GM21360 (cell line): ENCODE data around the gene PIP5K1C.
"Not testable (repeated sequence)": the region's sequence is repeated elsewhere in the genome, so short reads cannot be mapped to it uniquely, and the experiment has no call there.

ENCODE experiments used
- ATAC-seq: cut with Tn5 transposase; IDR thresholded peaks from one replicate; pipeline ENCODE4 v1.9.1; 2021; ENCODE audit warnings: mild to moderate bottlenecking, moderate library complexity; ENCODE audit not compliant: unreplicated experiment

The PIP5K1C gene

GRCh38 chr19:3678188-3678587 lies 22.1 kb downstream of the PIP5K1C start:
- no peak for ATAC-seq

DNA sequence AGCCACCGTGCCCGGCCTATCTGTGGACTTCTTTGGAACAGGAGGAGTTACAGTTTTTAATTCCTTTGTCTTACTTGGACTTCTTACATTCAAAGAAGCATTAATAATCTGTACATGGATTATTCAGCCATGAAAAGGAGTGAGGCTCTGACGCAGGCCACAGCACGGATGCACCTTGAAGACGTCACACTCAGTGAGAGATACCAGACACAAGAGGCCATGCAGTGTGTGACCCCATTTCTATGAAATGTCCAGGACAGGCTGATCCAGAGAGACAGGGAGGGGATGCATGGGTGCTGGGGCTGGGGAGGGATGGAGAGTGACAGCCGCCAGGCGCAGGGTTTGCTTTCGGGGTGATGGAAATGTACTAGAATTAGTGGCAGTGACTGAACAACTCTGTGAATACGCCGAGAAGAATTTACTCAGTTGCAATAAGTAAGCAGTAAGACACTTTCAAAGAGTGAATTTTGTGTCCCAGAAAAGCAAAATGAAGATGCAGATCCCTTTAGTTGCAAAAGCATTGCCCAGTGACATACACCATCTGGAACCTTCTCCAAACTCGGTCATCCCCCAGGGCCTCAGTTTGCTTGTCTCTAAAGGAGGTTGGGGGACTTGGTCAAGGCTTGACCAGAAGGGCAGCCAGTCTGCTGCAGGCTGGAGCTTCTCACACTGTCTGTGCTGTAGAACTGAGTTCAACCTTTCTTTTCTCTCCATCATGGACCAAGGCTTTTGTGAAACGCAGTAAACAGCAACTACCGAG lies 25.3 kb downstream of the PIP5K1C start:
- no peak for ATAC-seq

GRCh38 chr19:3673506-3674439 lies 26.5 kb downstream of the PIP5K1C start:
- no peak for ATAC-seq

DNA sequence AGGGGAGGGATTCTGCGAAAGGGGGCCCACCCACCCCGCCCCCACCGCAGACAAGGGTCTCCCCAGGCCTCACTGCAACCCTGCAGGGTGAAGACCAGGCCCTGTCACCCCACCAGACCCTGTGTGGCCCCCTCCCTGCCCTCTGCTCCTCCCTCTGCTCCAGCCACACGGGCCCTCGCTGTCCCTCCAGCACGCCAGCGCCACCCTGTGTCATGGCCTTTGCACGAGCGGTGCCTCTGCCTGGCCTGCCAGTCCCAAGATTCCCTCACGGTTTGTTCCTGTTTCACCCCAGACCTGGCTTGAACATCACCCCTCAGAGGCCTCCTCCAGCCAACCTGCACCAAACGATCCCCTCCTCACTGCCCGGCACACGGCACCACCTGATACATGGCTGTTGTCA lies 27.3 kb downstream of the PIP5K1C start:
- no peak for ATAC-seq

- no peak for ATAC-seq
These were observed 27.7 kb downstream of the PIP5K1C start for GRCh38 chr19:3672575-3672948.

DNA sequence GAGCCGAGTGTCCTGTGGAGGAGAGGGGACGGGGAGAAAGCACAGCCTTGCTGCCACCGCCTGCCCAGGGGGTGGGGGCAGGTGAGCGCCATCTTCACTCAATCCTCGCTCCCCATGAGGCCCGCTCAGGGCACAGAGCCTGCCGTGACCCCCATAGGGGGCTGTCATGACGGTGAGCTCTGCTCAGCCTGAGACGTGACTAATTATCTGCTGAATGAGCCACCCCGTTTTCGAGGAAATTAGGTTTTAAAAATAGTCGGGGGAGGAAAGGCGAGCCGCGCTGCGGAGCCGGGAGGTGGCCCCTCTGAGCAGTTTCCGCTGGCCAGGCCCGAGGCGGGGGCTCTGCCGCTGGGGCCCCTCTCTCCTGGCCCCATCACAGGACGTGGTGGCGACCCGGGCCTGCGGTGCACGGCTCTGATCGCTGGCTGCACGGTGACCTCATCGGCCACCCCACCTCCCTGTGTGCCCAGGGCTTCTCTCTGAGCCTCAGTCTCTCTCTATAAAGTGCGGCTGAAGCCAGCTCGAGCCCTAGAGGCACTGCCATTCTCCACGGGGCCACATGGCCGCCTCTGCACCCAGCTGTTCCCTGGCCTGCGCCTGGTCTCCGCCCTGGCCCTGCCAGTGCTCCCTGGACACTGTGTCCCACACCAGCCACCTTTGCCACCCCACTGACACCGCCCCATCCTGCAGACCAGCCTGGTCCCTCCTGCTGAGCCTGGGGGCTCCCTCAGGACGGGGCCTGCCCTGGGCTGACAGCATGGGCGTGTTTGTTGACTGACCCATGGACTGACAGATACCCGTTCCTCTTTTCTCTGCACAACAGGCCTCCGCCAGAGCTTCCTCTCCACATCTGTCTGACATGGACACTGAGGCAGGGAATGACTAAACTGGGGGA lies 28.3 kb downstream of the PIP5K1C start:
- ATAC-seq = no peak

DNA sequence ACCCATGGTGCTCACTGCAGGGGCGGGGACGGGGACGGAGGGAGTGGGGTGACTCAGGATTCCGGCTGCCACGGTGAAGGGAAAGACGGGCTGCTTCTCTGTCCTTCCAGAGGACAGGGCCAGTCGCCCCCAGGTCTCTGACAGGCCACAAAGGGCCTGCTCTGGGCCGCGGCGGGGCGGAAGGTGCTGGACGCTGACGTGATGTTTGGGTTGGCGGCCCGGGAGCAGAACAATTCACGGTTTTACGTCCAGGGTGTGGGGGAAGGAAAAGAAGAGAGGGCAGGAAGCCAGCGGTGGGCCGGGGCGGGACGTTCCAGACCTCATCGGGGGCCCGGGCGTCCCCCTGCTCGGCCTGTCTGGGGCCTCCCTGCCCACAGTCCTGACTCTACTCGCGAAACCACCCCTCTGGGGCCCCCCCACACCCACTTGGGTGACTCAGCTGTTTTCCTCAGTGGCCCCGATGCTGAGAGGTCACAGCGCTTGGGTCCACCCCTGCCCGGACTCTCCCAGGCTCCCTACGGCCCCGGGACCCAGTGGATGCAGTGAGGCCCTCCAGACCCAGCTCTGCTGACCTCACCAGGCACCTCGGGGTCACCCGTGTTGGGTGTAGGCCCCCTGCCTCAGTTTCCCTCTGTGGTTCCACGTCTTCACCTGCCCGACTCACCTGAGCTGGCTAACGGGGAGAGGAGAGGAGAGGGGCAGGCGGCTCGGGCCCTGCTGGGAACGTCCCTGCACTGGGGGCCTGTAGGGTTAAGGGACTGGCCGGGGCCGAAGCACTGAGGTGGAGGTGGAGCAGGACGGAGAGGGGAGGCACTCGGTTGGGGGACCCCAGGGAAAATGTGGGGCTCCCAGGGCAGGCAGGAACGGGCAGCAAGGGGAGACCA lies 29.2 kb downstream of the PIP5K1C start:
- no peak for ATAC-seq

DNA sequence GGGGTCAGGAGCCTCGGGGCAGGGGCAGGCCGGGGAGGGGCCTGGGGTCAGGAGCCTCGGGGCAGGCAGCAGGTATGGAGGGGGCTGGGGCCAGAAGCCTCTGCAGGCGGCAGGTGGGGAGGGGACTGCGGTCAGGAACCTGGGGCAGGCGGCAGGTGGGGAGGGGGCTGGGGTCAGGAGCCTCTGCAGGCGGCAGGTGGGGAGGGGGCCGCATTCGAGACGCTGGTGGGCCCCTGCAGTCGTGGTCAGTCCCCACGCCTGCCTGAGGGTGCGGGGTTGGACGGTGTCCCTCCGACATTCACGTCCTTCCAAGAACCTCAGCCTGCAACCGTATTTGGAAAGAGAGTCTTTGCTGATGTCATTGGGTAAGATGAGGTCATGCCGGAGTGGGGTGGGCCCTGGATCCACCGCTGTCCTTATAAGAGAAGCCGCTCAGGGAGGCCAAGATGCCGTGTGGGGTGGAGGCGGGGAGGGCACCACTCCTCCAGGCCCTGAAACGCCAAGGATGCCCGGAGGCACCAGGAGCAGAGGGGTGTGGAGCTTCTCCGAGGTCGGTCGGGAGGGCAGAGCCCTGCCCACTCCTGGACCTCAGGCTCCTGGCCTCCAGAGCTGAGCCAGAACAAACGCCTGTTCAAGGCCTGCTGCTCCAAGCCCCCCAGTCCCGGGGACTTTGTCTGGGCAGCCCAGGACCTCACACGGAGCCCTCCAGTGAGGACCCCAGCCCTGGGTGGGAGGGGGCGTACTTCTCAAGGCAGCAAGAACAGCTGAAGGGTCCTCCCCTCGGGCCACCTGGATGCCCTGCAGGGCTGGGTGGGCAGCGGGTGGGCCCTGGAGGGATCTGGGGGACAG lies 30.1 kb downstream of the PIP5K1C start:
- ATAC-seq = no peak

DNA sequence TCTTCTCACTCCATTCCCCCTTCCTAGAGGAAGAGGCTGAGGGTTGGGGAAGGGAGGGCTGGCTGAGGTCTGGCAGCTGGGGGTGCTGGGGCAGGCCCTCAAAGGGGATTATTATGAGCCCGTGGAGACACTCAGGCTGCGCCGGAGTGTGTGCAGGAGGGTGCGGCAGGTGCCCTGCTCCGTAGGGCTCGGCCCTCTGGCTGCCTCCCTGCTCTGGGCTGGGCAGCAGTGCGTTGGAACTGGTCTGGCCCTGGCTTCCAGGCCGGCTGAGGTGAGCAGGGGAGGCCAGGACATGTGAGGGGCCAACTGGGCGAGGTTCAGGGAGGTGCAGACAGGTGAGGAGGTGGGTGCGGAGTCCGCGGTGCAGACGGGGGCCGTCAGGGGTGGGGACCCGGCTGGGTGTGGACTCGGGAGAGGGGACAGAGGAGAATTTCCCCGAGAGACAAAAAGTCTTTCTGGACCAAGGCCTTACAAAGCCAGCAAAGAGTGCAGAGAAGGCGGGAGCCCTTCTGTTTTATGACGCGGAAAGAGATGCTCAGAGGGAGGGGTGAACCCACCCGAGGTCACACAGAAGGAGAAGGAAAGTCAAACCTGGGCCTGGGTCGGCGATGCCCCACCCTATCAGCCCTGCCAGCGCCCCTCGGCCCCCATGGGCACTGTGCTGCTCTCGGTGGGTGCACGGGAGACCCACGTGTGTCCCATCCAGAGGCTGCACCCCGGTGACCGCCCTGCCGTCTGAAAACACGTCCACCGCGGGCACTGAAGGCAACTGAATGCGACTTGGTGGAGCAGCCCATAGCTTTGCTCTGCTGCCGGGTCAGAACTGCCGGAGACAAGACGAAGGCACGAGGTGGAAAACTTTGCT lies 31.0 kb downstream of the PIP5K1C start:
- ATAC-seq = no peak

- no peak for ATAC-seq
These were observed 31.8 kb downstream of the PIP5K1C start for GRCh38 chr19:3668331-3669081.

DNA sequence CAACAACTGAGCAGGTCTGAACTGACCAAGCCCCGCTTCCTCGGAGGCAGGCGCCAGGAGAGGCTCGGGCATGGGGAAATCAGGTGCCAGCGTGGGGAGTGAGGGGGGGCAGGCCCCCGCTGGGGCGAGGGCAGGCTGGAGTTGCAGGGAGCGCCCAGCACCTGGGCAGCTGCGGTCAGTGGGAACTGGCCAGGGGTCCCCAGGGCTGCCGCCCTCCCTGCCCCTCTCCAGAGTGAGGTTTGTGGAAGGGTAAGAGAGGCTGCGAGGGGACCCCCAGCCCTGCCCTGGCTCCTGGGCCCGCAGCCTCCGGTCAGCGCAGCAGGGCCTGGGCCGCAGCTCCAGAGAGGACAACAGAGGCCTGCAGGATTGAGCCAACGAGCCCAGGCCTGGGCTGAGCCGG lies 32.5 kb downstream of the PIP5K1C start:
- no peak for ATAC-seq

DNA sequence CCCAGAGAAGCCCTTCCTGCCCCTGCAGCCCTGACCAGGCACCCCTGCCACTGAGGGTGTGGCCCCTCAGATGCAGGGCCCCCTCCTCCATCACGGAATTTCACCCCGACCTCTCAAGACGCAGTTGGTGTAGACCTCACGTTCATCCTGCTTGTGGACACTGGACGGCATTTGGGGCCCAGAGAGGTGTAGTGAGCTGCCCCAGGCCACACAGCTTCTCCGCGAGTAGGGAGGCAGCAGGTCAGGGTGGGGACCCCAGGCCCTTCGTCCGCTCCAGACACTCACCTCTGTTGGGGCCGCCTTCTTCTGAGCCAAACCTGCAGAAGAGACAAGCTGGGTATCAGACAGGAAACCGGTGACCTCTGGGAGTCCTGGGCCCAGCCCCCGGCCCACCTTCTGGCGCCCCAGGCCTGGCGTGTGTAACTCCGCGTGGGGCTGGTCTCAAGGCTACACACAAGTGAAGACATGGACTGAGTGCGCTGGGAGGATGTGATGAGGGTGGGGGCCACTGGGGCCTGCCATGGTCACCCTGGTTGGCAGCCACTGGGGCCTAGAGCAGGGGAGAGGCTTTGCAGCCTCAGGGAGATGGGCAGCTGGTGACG lies 33.1 kb downstream of the PIP5K1C start:
- no peak for ATAC-seq

GRCh38 chr19:3666545-3666856 lies 33.8 kb downstream of the PIP5K1C start:
- ATAC-seq = not testable (repeated sequence)

GRCh38 chr19:3665681-3666544 lies 34.4 kb downstream of the PIP5K1C start:
- ATAC-seq = no peak

DNA sequence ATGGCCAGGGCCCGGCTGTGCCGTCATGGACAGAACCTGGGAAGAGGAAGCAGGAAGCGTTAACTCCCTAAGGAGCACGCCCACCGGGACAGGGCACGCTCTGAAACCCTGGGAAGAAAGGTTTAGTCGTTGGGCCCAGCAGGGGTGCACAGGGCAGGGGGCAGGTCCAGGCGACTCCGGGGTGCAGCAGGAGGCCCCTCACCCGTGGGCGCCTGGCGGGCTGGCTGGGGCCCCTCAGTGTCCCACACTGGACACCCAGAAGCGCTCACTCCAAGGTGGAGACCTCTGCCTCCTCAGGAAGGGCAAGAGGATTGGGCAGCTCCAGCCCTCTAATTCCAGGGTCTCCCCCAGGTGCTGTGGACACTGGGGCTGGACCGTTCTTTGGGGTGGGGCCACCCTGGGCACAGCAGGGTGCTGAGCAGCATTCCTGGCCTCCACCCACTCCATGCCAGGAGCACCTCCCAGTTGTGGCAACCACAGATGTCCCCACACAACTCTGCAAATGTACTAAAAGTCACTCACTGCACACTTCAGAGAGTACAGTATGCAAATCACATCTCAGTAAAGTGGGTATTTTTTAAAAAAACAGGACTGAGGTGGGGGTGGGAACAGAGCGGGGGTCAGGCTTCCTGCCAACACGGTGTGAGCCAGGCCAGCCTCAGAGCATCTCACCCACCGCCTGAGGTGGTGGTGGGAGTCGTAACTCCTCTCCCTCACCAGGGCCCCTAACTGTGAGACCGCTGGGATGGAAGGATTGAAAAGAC lies 35.2 kb downstream of the PIP5K1C start:
- no peak for ATAC-seq

GRCh38 chr19:3663838-3664237 lies 36.4 kb downstream of the PIP5K1C start:
- ATAC-seq = no peak
